ENCODE data around the gene PSG6.
"Not testable (repeated sequence)": the region's sequence is repeated elsewhere in the genome, so short reads cannot be mapped to it uniquely, and the experiment has no call there.

GRCh38 chr19:42934183-42934582 lies 16.5 kb upstream of the PSG6 start:
- not testable (repeated sequence) for TF ChIP-seq CTCF (IDR thresholded peaks at IDR 0.05; ENCODE audit: insufficient read depth, low read length, poor library complexity, severe bottlenecking); EZH2phosphoT487 (conservative IDR thresholded peaks at IDR 0.05; ENCODE audit: low read length)

Data from SU-DHL-6 (cell line).